ENCODE measurements around the gene SPP1.

SPP1 gene

DNA sequence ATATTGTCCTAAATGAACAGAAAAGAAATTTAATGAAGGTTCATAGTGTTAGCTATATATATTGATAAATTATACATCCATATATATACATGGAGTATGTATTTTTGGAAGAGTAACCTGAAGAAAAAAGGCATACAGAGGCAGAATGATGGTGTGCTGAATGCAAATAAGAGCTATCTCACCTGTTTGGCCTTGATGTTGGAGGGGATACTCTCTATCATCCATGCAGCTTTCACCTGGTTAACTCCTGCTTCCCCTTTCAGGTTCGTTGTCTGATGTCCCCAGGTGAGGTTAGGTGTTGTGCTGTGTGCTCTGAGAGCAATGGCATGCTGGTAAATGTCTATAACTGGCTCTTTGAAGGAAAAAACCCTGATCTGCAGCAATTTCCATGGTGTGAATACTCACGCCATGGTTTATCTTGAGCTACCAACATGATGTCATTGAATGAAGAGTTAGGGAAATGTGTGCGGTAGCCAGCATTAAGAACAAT, 31.8 kb upstream of the SPP1 start:
- Histone ChIP-seq H3K36me3 (ENCODE audit: insufficient read depth, insufficient read length, low read length) (no peaks in the 10 kb centered on the region), H3K9me3 (ENCODE audit: insufficient read depth, low read length) (no peaks in the 10 kb centered on the region), H3K4me1 (ENCODE audit: insufficient read depth, insufficient read length) (no peaks in the 10 kb centered on the region), H3K9ac (ENCODE audit: insufficient read length, low read depth) (no peak overlapping the region), H3K27me3 (ENCODE audit: insufficient read depth, insufficient read length) (no peaks in the 10 kb centered on the region), H3K4me3 (ENCODE audit: insufficient read length, low read depth) (no peak overlapping the region)
- TF ChIP-seq ZNF274 (IDR thresholded peaks at IDR 0.05; ENCODE audit: low read depth, low read length) (no peak), YY1 (IDR thresholded peaks at IDR 0.05; ENCODE audit: insufficient read depth, insufficient read length) (no peak), SUZ12 (IDR thresholded peaks at IDR 0.05; ENCODE audit: extremely low read depth, insufficient read depth, insufficient read length) (no peak)
- no peak for DNase-seq (ENCODE audit: low read depth, low spot score)

DNA sequence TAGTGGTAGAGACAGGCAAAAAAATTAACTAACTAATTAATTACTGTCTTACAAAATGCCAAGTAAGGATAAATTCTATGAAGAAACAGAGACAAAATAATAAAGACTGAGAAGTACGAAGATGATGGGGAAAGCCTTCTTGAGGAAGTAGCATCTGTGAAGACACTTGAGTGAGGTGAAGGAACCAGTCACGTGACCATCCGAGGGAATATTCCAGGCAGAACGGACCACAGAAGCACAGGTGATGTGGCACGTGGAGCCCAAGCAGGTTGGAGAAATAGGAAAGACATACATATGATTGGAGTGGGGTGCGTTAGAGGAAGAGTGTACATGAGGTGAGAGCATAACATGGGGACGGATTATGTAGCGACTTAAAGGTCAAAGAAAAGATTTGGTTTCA, 30.5 kb upstream of the SPP1 start:
- H3K4me3 ChIP-seq (ENCODE audit: insufficient read length, low read depth) = no peak overlapping the region
- no peaks in the 10 kb centered on the region for H3K36me3 ChIP-seq (ENCODE audit: insufficient read depth, insufficient read length, low read length)
- no peak for TF ChIP-seq SUZ12 (IDR thresholded peaks at IDR 0.05; ENCODE audit: extremely low read depth, insufficient read depth, insufficient read length)
- no peak for TF ChIP-seq YY1 (IDR thresholded peaks at IDR 0.05; ENCODE audit: insufficient read depth, insufficient read length)
- no peak for TF ChIP-seq ZNF274 (IDR thresholded peaks at IDR 0.05; ENCODE audit: low read depth, low read length)
- no peaks in the 10 kb centered on the region for H3K9me3 ChIP-seq (ENCODE audit: insufficient read depth, low read length)
- H3K4me1 ChIP-seq (ENCODE audit: insufficient read depth, insufficient read length) = no peaks in the 10 kb centered on the region
- H3K9ac ChIP-seq (ENCODE audit: insufficient read length, low read depth) = no peak overlapping the region
- DNase-seq (ENCODE audit: low read depth, low spot score) = no peak
- no peaks in the 10 kb centered on the region for H3K27me3 ChIP-seq (ENCODE audit: insufficient read depth, insufficient read length)

DNA sequence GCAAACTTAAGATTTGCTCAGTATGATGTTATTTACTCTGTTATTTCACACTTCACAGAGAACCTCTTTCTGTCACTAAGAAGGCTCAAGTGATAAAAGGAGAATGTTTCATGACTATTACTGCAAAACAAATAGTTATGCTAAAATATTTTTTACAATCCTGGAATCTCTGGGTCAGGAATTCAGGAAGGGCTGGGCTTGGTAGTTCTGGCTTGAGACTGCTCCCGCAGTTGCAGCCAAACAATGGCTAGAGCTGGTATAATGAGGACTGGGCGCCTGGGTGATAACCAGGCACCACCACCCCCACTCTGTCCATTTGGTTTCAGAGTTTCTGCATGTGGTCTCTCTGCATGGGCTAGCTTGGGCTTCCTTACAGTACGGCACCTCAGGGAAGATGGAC, 28.7 kb upstream of the SPP1 start:
- H3K27me3 ChIP-seq (ENCODE audit: insufficient read depth, insufficient read length) = no peaks in the 10 kb centered on the region
- no peak overlapping the region for H3K4me3 ChIP-seq (ENCODE audit: insufficient read length, low read depth)
- H3K36me3 ChIP-seq (ENCODE audit: insufficient read depth, insufficient read length, low read length) = no peaks in the 10 kb centered on the region
- DNase-seq (ENCODE audit: low read depth, low spot score) = no peak
- no peak for TF ChIP-seq ZNF274 (IDR thresholded peaks at IDR 0.05; ENCODE audit: low read depth, low read length)
- TF ChIP-seq YY1 (IDR thresholded peaks at IDR 0.05; ENCODE audit: insufficient read depth, insufficient read length) = no peak
- TF ChIP-seq SUZ12 (IDR thresholded peaks at IDR 0.05; ENCODE audit: extremely low read depth, insufficient read depth, insufficient read length) = no peak
- no peak overlapping the region for H3K9ac ChIP-seq (ENCODE audit: insufficient read length, low read depth)
- no peaks in the 10 kb centered on the region for H3K9me3 ChIP-seq (ENCODE audit: insufficient read depth, low read length)
- no peaks in the 10 kb centered on the region for H3K4me1 ChIP-seq (ENCODE audit: insufficient read depth, insufficient read length)

DNA sequence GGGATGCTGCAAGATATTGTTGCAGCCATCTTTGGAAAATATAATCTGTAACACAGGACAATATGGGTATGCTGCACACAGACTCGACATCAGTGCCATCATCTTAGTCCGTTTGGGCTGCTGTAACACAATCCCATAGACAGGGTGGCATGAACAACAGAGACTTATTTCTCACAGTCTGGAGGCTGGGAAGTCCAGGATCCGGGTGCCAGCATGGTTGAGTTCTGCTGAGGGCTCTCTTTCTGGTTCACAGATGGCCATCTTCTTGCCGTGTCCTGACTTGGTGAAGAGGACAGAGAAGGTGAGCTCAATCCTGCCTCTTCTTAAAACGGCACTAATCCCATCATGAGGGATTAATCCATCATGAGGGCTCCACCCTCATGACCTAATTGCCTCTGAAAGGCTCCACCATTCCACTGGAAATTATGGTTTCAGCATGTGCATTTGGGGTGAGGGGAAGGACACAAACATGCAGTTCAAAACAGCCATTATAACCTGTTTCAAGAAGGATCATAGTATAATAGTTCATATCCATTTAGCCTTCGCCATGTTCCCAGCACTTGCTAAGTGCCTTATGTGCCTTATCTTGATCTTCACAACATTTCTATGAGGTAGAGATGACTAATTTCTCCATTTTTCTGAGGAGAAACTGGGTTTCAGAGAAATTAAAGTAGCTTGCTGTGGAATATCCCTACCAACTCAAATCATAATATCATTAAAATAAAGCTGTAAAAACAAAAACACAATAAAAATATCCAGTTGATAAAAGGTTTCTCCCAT, 27.9 kb upstream of the SPP1 start:
- no peak for TF ChIP-seq YY1 (IDR thresholded peaks at IDR 0.05; ENCODE audit: insufficient read depth, insufficient read length)
- no peak for TF ChIP-seq ZNF274 (IDR thresholded peaks at IDR 0.05; ENCODE audit: low read depth, low read length)
- no peak for TF ChIP-seq SUZ12 (IDR thresholded peaks at IDR 0.05; ENCODE audit: extremely low read depth, insufficient read depth, insufficient read length)
- Histone ChIP-seq H3K9me3 (ENCODE audit: insufficient read depth, low read length) (no peaks in the 10 kb centered on the region), H3K36me3 (ENCODE audit: insufficient read depth, insufficient read length, low read length) (no peaks in the 10 kb centered on the region), H3K27me3 (ENCODE audit: insufficient read depth, insufficient read length) (no peaks in the 10 kb centered on the region), H3K4me3 (ENCODE audit: insufficient read length, low read depth) (no peak overlapping the region), H3K4me1 (ENCODE audit: insufficient read depth, insufficient read length) (no peaks in the 10 kb centered on the region), H3K9ac (ENCODE audit: insufficient read length, low read depth) (no peak overlapping the region)
- DNase-seq (ENCODE audit: low read depth, low spot score) = no peak

- H3K9me3 ChIP-seq (ENCODE audit: insufficient read depth, low read length) = no peaks in the 10 kb centered on the region
- H3K4me3 ChIP-seq (ENCODE audit: insufficient read length, low read depth) = no peak overlapping the region
- H3K27me3 ChIP-seq (ENCODE audit: insufficient read depth, insufficient read length) = no peaks in the 10 kb centered on the region
- no peak for DNase-seq (ENCODE audit: low read depth, low spot score)
- no peak overlapping the region for H3K9ac ChIP-seq (ENCODE audit: insufficient read length, low read depth)
- no peaks in the 10 kb centered on the region for H3K4me1 ChIP-seq (ENCODE audit: insufficient read depth, insufficient read length)
- no peak for TF ChIP-seq SUZ12 (IDR thresholded peaks at IDR 0.05; ENCODE audit: extremely low read depth, insufficient read depth, insufficient read length)
- TF ChIP-seq ZNF274 (IDR thresholded peaks at IDR 0.05; ENCODE audit: low read depth, low read length) = no peak
- no peak for TF ChIP-seq YY1 (IDR thresholded peaks at IDR 0.05; ENCODE audit: insufficient read depth, insufficient read length)
- H3K36me3 ChIP-seq (ENCODE audit: insufficient read depth, insufficient read length, low read length) = no peaks in the 10 kb centered on the region
Measured at GRCh38 chr4:87949961-87950360, 25.6 kb upstream of the SPP1 start.

GRCh38 chr4:87950493-87950892, 25.0 kb upstream of the SPP1 start:
- Histone ChIP-seq H3K4me1 (ENCODE audit: insufficient read depth, insufficient read length) (no peaks in the 10 kb centered on the region), H3K9ac (ENCODE audit: insufficient read length, low read depth) (no peak overlapping the region), H3K27me3 (ENCODE audit: insufficient read depth, insufficient read length) (no peaks in the 10 kb centered on the region), H3K4me3 (ENCODE audit: insufficient read length, low read depth) (no peak overlapping the region), H3K36me3 (ENCODE audit: insufficient read depth, insufficient read length, low read length) (no peaks in the 10 kb centered on the region), H3K9me3 (ENCODE audit: insufficient read depth, low read length) (no peaks in the 10 kb centered on the region)
- TF ChIP-seq YY1 (IDR thresholded peaks at IDR 0.05; ENCODE audit: insufficient read depth, insufficient read length) (no peak), SUZ12 (IDR thresholded peaks at IDR 0.05; ENCODE audit: extremely low read depth, insufficient read depth, insufficient read length) (no peak), ZNF274 (IDR thresholded peaks at IDR 0.05; ENCODE audit: low read depth, low read length) (no peak)
- no peak for DNase-seq (ENCODE audit: low read depth, low spot score)

GRCh38 chr4:87950936-87951511, 24.5 kb upstream of the SPP1 start:
- Histone ChIP-seq H3K27me3 (ENCODE audit: insufficient read depth, insufficient read length) (no peaks in the 10 kb centered on the region), H3K4me3 (ENCODE audit: insufficient read length, low read depth) (no peak overlapping the region), H3K36me3 (ENCODE audit: insufficient read depth, insufficient read length, low read length) (no peaks in the 10 kb centered on the region), H3K9me3 (ENCODE audit: insufficient read depth, low read length) (no peaks in the 10 kb centered on the region), H3K9ac (ENCODE audit: insufficient read length, low read depth) (no peak overlapping the region), H3K4me1 (ENCODE audit: insufficient read depth, insufficient read length) (no peaks in the 10 kb centered on the region)
- no peak for DNase-seq (ENCODE audit: low read depth, low spot score)
- TF ChIP-seq YY1 (IDR thresholded peaks at IDR 0.05; ENCODE audit: insufficient read depth, insufficient read length) (no peak), ZNF274 (IDR thresholded peaks at IDR 0.05; ENCODE audit: low read depth, low read length) (no peak), SUZ12 (IDR thresholded peaks at IDR 0.05; ENCODE audit: extremely low read depth, insufficient read depth, insufficient read length) (no peak)
